Mucosa of descending colon (tissue), 3 donors: Measurements from ENCODE around the gene ZFAND6. TPM values are rescaled to one million over a fixed set of nuclear protein-coding genes. Genes with fewer than 3 reads are reported as not detected.

Experiments
- ATAC-seq: fragments of 200-7000 bp; cut with Tn5 transposase; one replicate; pipeline ENCODE4 v1.9.1; 2020; ENCODE audit warnings: mild to moderate bottlenecking, moderate library complexity
- DNase-seq, 3 donors: peaks; one replicate each; pipeline ENCODE4 v3.0.0-alpha.2; 2020
- H3K36me3 ChIP-seq: fragments of 200-600 bp; one replicate; pipeline ENCODE4 v1.8.0; 2021; ENCODE audit warnings: low read depth, mild to moderate bottlenecking
- H3K4me1 ChIP-seq: fragments of 200-600 bp; one replicate; pipeline ENCODE4 v1.8.0; 2021; ENCODE audit warnings: low read depth, mild to moderate bottlenecking
- H3K4me3 ChIP-seq: fragments of 200-600 bp; one replicate; pipeline ENCODE4 v1.8.0; 2021; ENCODE audit warnings: mild to moderate bottlenecking
- H3K9me3 ChIP-seq: fragments of 200-600 bp; one replicate; pipeline ENCODE4 v1.8.0; 2021; ENCODE audit warnings: mild to moderate bottlenecking
- CTCF ChIP-seq: fragments of 200-600 bp; IDR thresholded peaks from one replicate; pipeline ENCODE4 v1.8.0; 2022; ENCODE audit warnings: antibody characterized with exemption, mild to moderate bottlenecking
- intact Hi-C, 2 donors: fragments of 100-400 bp; cut with DNase I in 1 of 2; cut with micrococcal nuclease in 1 of 2; formaldehyde crosslinking; loops; one replicate each; pipeline versions ENCODE4 v1.11.0 to v1.11.1; 2022; cut with DNase I, micrococcal nuclease
- total RNA-seq, 3 donors: library from RNA; stranded (reverse); fragmentation: NEBNext Ultra II Directional in 2 of 3; extraction: Animal tissue kit (Norgen Biotek cat#: 25700) in 2 of 3; gene quantifications; one replicate each; pipeline versions ENCODE4 v1.2.1 to v1.2.4, GENCODE V29; 2021 to 2023
- donor health status: DM: no; HTN: no; CAD: no; lungs with moderate emphysema.
- donor health status: DM: no; HTN: no; CAD: no.
- donor health status: DM: no; HTN: yes; CAD: no.

The ZFAND6 gene
- total RNA-seq, 3 donors from 2014 or later: 73.0 to 83.3 (median 76.5) TPM

- H3K4me1 ChIP-seq: peaks cover 34% of the 10 kb centered on the region
- ATAC-seq: peak; percentile 68
- no peaks in the 10 kb centered on the region for H3K36me3 ChIP-seq
- no peak overlapping the region for H3K4me3 ChIP-seq
- DNase-seq: no peak
- H3K9me3 ChIP-seq: no peaks in the 10 kb centered on the region
- intact Hi-C loops: loop anchor here in 1 of 2 donors (10.0 kb wide), 1 partner anchor 68 kb away; no protein-coding TSS in a partner anchor
- no peak for TF ChIP-seq CTCF
Observed at GRCh38 chr15:80076321-80077318, 17.1 kb downstream of the ZFAND6 start.

DNA sequence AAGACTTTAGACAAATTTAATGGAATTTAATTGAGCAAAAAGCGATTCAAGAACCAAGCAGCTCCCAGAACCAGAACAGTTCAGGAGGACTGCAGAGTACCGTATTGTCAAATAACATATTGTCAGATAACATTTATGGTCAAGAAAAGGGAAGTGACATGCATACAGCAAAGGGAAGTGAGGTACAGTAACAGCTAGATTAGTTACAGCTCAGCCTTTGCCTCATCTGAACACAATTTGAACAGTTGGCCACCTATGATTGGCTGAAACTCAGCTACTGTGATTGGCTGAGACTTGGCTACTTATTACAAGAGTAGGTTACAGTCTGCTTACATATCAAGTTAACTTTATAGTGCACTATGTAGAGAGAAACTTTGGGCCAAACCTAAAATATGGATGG lies 21.9 kb downstream of the ZFAND6 start:
- Histone ChIP-seq H3K4me1 (peaks cover 10% of the 10 kb centered on the region), H3K9me3 (no peaks in the 10 kb centered on the region), H3K36me3 (no peaks in the 10 kb centered on the region), H3K4me3 (no peak overlapping the region)
- ATAC-seq (peak; percentile 73), DNase-seq (no peak)
- intact Hi-C loops: no loop called here
- no peak for TF ChIP-seq CTCF

DNA sequence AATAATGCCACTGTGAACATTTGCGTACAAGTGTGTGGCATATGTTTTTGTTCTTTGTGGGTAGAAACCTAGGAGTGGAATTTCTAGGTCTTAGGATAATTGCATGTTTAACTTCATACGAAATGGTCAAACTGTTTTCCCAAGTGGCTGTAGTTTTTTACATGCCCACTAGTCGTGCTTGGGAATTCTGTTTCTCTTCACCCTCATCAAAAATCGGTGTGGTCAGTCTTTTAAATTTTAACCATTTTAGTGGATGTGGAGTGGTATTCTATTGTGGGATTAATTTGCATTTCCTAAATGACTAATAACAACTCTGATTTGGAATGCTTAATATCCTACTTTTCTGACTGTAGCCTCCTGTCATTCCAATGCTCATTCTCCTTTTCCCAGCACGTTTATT lies 27.6 kb downstream of the ZFAND6 start:
- intact Hi-C loops: no loop called here
- DNase-seq: no peak
- Histone ChIP-seq H3K9me3 (no peaks in the 10 kb centered on the region), H3K4me1 (no peaks in the 10 kb centered on the region), H3K36me3 (no peaks in the 10 kb centered on the region), H3K4me3 (no peak overlapping the region)
- no peak for TF ChIP-seq CTCF
- ATAC-seq: no peak

GRCh38 chr15:80090041-80090440 lies 30.6 kb downstream of the ZFAND6 start:
- Histone ChIP-seq H3K4me3 (no peak overlapping the region), H3K36me3 (no peaks in the 10 kb centered on the region), H3K4me1 (peaks cover 14% of the 10 kb centered on the region), H3K9me3 (no peaks in the 10 kb centered on the region)
- DNase-seq (no peak), ATAC-seq (no peak)
- TF ChIP-seq CTCF: no peak
- intact Hi-C loops: no loop called here

DNA sequence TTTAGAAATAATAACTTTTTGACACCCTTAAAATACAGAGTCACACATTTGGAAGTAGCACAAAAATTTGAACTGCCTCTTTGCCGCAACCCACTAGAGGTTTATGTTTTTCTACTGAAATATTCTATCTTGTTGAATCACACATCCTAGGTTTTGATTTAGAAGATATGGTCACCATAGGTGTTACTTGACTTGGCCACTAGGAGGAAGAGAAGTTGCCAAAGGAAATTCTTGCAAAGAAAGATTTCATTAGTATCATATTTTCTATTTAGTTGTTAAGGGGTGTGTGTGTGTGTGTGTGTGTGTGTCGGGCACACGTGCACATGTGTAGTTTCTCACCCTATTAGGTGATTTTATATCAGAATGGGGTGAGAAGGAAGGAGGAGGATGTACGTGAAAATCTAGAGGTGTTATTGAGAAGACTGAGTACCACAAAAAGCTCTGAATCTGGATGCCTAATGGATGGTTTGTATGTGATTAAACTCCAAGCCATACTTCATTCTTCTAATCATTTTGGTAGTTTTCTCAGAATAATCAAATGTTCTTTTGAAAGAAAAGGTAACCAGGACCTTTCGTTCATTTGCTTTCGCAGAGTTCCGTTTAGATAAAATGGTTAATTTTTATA lies 31.5 kb downstream of the ZFAND6 start:
- intact Hi-C loops: no loop called here
- TF ChIP-seq CTCF: no peak
- Histone ChIP-seq H3K4me3 (no peak overlapping the region), H3K36me3 (no peaks in the 10 kb centered on the region), H3K9me3 (no peaks in the 10 kb centered on the region), H3K4me1 (peaks cover 14% of the 10 kb centered on the region)
- ATAC-seq (no peak), DNase-seq (no peak)
